ENCODE results near the gene ATXN7. TPM values are rescaled to one million over a fixed set of nuclear protein-coding genes. Genes with fewer than 3 reads are reported as not detected.
A peak's percentile ranks its signal among the peaks of the same experiment; 100 is the strongest.

Gene ATXN7
- polyA plus RNA-seq, 1 donor, result 29.0 TPM

DNA sequence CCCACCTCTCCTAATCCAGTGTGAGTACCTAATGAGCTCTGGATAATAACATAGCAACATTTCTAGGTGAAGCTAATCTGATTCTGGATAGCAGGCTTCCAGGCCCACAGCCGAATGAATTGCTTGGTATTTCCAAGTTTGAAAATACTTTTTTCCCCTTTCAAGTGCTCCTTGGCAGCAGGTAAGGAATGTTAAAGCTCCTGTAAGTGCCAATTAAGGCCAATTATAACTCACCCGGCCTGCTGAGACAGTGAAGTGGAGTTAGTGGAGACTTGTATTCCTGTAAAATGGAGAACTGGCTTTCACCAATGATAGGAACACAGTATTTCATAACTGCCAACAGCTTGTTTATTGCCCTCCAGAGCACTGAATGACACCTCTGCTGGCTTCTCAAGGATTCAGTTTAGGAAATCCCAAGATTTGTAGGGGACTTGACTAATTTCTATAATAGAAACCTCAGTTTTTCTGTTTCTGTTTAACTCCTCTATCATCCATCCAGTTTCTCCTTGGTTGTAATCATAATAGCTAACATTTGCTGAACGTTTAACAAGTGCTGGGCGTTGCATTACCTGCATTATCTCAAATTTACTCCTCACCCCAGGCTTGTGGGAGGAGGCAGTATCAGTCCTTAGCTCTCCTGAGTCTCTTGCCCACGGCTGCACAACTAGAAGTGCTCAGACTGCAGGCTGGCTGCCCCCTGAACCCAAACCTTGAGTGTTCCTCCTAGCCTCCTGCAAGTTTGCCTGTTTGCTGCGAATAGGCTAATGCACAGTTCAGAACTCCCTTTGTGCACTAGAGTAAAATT is 101.2 kb downstream of the ATXN7 start:
- no peak for DNase-seq

GRCh38 chr3:63966007-63966406 is 102.3 kb downstream of the ATXN7 start:
- DNase-seq, result no peak

- DNase-seq, result no peak
Measured at GRCh38 chr3:63966871-63967270, 103.2 kb downstream of the ATXN7 start.

DNA sequence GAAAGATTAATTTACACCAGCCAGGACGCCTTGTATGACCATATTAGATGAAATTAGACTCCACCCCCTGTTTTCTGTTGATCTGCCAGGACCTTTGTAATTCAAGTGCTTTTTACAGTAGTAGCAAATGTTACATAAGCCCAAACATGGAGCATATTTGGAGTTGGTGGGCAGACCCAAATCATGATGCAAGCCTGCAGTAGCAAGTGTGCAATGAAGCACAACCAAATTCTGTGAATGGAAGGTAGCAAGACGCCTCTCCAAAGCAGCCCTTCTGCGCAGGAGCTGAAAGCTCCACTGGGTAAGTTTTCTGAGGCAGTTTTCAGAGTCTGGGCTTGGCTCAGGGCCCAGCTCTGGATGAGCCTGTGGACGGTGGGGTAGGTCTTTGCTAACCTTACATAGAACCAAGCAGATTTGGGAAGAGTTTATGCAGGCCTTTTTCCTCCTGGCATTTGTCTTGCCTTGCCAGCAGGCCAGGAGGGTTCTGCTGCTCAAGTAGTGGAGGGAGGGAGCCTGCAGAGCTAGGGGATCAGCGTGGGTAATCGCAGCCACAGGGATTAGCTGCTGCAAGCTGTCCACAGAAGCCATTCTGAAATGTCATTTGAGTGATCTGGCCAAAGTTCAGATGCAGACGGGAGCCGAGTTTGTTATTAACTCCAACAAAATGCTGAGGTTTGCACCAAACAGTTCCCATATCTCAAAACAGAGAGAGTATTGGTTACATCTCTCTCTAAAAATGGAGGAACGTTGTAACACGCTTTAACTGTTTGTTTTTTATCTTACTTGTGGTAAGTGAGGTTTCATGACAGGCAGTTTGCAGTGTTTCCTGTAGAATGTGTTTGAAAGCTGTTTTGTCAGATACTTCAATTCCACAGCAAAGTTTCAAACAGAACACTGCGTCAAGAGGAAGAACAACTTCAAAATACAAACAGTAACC is 104.3 kb downstream of the ATXN7 start:
- peak; percentile 36 for DNase-seq

DNA sequence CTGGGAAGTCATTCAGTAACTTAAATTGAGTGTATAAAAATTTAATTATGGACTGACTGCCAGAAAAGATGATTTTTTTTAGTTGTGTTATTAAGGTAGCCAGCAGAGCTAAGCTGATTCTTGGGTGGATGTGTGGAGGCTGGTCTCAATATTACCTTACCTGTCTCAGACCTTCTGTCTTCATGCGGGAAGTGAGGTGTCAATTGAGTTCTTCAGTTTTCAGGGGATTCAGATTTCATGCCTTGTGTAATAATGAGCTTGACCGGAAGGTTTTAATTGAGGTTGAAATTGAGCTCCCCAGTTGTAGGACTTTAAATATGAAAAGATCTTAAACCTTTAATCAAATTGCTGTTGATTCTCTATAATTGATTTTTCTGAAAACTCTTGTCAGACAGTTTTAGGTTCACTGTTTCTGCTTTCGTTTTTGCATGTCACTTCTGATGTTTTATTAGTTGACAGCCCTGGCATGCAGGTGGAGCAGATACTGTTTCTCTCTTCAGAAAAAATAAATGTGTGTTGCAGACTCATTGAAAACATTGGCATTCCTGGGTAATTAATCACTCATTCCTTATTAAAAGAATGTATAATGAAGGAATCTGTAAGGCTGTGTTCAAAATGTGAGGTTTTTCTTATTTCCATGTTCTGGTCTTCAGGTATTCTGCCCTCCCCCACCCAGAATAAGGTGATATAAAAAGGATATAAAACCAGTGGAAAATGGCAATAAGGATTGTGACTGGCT is 105.1 kb downstream of the ATXN7 start:
- no peak for DNase-seq

DNA sequence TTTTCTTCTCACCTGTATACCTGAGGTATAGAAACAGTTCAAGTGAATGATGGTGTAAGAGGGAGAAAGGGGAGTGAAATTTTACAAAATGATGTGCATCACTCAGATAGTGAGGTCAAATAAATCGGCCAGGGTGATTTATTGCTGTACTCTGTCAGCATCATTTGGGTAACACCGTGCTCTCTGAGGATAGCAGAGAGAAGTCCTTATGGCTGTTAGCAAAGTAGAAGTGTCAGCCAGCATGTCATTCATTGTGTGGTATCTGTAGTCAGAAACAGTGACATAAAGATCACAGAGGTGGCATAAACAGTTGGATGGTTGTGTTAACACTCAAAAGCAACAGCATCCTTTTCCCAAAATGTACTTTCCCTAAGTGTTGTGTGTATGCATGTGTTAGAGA is 106.2 kb downstream of the ATXN7 start:
- DNase-seq, result no peak

DNA sequence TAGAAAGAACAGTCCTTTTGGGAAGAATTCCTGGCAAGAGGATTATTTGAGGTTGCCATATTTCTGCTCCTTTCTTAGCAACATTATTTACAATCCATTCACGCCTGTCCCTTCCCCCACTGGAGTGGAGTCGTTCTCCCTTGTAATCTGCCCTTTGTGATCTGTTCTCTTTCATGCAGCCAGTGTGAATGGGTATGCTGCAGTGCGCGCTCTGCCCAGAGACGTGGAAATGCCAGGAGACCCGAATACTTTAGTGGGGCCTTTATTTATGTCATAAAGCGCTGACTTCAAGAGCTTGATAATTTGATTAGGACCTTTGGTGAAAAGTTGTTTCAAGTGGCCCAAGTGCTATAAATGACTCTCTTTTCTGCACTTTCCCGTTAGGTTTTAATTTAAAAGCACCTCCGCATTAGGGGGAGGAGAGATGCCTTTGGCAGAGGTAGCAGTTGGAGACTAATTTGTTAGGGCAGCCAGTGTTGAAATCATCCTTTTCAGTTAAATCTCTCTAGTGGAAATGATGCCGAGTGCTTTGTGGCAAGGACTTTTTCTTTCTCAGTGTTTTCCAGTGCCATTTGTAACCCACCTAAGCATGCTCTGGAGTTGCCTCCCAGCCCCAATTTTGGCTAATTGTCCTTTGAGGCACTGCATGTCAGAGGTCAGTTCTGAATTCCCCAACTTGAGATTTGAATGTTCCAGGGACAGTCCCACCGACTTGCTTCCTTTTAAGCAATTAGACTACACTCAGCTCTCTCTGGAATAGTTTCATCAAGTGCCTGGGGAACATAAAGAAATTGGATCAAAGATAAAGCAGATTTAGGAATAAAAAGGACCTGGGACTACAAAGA is 107.2 kb downstream of the ATXN7 start:
- no peak for DNase-seq

GRCh38 chr3:63972196-63972595 is 108.5 kb downstream of the ATXN7 start:
- DNase-seq, result no peak

DNA sequence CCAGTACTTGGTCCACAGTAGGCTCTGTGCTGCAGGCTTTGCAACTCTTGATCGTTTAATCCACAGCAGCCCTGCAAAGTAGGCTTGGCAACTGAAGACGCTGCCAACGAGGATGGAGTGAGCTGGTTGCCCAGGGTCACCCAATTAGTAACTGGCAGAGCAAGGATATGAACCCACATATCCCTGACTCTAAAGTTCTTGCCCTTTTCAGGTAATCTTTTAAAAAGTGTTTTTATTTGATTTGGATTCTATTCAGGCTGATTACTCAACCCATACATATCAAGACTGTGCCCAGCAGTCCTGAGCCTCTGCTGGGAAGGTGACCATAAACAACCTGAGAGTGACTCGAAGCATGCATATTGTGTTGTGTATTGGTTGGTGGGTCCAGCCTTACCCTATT is 109.3 kb downstream of the ATXN7 start:
- DNase-seq, result no peak

- DNase-seq, result no peak
Measured at GRCh38 chr3:63973406-63973805, 109.7 kb downstream of the ATXN7 start.

DNA sequence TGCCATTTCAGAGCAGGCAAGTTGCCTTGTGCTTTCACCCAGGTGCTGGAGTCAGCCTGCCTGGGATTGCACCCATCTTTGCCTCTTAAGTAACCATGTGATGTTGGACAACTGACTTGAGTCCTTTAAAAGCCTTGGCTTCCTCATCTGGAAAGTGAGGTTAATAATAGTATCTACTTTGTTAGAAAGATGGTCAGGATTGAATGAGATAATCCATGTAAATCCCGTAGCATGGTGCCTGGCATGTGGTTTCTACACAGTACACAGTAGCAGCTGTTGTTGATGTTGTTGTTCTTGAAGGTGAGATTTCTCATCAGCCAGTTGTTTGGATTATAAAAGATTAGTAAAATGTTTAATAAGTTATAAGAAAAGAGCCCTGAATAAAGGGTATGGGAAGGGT is 110.8 kb downstream of the ATXN7 start:
- no peak for DNase-seq

DNA sequence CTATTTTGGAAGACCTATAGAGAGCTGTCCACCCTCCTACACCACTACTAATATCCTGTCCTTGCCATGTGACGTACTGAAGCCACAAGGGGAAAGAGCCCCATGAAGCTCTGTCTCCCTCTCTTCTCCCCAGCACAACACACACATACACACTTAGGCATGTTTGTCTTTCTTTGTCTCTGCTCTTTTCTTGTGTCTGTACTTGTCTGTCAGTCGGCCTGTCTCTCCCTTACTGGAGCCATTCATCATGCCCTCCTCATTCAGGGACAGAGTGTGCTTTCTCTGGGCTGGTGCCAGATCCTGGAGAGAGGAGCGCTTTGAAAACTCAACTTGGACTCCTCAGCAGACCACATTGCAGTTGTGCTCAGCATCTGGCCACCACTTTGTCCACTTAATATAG is 112.1 kb downstream of the ATXN7 start:
- DNase-seq, result no peak

DNA sequence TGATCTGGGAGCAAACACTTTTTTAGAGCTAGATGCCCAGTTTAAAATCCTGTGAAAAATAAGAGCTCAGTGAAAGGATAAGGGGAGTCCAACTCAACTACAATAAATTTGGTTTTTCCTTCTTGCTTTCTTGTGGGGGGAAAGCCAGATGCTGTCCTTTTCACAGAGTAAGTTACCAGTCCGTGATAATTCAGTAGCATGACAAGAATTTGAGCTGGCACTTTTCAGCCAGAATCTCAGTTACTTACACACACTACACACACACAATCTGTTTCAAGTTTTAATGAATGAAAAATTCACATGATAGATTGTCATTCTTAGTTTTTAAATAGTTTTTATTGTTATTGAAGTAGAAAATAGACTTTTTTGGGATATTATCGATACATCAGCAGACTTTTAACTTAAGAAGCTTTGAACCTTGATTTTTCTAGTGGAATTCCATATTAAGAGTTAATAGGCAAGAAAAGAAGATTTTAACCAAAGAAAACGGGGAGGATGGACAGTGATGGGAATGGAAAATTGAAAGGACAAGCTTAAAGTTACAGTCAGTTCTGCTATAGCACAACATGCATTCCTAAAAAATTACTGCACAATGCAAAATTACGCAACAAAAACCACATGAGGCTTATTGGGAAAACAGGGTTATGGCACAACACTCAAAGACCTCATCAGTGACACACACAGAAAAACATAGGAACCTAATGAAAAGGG is 112.6 kb downstream of the ATXN7 start:
- DNase-seq, result no peak

GRCh38 chr3:63976872-63977200 is 113.2 kb downstream of the ATXN7 start:
- no peak for DNase-seq

DNA sequence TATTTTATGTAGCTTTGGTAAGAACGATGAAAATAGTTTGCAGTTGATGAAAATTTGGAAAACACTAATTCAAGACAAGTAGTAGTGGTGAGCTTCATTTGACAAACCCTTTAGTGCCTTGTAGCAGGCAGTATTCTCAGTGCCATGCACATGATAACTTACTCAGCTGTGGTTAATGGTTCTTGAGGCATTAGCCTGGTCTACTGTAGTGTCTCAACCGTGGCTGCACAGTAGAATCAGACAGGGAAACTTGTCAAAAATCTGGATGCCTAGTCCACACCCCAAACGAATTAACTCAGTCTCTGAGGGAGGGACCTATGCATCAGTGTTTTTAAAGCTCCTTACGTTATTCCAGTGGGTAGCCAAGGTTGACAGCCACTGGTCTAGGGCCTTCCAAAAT is 114.2 kb downstream of the ATXN7 start:
- DNase-seq, result no peak

DNA sequence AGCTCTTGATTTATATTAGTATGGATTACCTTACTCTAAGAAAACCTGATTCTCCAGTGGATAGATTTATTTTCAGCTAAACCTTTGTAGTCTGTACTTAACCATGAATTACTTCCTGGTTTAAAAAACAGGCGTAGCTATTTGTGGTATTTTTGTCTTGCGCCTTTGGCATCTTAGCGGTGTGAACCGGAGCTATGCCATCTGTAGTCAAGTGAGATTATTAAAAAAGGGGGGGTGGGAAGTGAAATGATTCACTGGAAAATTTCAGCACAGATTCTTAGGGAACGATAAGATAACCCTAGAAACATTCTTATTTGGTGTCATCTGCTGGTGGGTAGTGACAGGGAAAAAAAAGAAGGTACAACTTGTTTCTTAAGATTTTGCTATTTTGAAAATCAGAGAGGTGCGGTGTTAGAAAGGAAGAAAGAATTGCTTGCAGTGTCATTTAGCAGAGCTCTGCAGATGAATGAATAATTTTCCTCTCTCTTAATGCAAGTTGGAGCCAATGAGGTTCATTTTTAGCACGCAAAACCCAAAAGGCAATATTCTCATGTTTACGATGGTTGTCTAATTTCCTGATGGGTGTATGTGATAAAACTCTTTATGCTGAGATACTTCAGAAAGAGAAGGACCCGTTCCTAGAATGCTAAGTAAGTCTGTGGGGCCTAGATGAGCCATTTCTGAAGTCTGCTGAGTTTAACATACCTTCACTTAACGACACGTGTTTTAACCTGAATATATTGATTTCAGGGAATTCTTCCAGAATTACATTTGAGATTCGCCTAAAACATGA is 115.6 kb downstream of the ATXN7 start:
- DNase-seq, result no peak

DNA sequence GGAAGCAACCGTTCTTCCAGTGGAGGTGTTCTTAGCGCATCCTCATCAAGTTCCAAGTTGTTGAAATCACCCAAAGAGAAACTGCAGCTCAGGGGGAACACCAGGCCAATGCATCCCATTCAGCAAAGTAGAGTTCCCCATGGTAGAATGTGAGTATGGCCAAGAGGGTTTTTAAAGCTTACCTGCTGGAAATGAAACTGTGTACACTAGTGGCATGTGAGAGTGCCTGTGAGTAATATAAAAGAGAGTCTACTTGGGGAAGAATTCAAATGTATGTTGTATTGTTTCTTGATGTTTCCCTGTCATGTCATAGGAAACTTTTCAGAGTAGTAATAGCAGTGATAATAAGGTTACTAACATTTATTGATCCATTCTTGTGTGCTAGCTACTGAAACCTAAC is 116.4 kb downstream of the ATXN7 start:
- no peak for DNase-seq

- no peak for DNase-seq
Measured at GRCh38 chr3:63980830-63981498, 117.3 kb downstream of the ATXN7 start.

- no peak for DNase-seq
Measured at GRCh38 chr3:63981980-63982379, 118.3 kb downstream of the ATXN7 start.

DNA sequence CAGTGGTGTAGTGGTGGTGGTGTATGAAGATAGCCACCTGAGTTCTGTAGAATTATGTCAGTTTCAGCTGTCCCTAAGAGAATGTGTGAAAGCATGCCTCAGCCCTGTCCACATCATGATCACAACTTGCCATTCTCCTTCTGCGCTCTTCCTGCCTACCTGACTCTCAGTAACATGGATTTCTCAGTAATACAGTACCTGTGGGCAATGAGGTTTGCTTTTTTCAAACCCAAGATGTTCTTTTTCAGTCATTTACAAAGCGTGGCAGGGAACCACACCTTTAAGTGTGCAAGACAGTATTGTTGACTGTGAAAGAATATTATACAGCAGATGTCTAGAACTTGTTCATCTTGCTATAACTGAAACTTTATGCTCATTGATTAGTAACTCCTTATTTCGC is 120.7 kb downstream of the ATXN7 start:
- no peak for DNase-seq

All from left kidney (tissue), 2 donors.